Measurements from ENCODE around the gene MCCD1.

The MCCD1 gene

DNA sequence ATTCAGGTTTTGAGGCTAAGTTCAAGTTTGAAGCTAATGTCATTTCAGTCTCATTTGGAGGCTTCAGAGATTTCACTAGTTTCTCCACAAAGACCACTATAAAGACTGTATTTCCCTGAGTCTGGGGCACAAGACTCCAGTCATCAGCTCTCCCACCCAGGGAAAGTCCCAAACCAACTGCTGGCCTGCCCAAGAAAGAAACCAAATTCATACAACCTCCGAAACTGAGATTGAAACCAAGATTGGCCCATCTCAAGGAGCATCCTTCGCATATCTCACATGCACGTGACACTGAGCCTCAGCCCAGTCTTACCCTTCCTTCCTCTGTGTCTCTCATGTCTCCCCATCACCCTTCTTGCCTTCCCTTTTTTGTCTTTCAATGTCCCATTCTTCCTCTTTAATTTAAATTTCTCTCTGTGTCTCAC lies 39.8 kb downstream of the MCCD1 start:
- DNase-seq: peak in 1 of 56 donors; percentile 14

DNA sequence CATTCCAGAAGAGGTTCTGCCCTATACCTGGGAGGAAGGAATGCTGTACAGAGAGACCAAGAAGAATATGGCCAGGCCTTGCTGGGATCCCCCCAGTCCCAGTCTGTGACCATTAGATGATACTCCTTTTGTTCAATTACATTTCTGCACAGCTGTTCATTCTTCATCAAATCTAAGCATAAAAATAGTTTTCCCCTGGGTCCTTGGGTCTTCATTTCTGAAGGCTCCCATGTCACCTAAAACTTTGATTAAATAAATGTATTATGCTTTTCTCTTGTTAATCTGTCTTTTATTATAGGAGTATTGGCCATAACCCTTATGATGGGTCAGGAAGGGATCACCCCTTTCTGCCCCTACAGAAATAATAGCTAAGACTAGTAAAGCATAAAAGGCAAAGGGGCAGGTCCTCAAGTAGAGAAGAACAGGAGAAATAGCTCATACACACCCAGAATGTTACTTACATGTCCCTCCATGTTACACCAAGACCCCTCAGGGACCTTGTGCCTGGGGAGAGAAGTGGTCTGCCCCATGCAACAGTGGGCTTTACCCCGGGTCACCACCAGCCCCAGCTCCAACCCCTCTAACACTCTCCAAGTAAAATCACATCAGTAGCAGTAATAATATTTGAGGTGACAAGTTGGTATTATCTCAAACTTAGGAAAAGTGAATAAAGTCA lies 41.2 kb downstream of the MCCD1 start:
- no peak for DNase-seq

DNA sequence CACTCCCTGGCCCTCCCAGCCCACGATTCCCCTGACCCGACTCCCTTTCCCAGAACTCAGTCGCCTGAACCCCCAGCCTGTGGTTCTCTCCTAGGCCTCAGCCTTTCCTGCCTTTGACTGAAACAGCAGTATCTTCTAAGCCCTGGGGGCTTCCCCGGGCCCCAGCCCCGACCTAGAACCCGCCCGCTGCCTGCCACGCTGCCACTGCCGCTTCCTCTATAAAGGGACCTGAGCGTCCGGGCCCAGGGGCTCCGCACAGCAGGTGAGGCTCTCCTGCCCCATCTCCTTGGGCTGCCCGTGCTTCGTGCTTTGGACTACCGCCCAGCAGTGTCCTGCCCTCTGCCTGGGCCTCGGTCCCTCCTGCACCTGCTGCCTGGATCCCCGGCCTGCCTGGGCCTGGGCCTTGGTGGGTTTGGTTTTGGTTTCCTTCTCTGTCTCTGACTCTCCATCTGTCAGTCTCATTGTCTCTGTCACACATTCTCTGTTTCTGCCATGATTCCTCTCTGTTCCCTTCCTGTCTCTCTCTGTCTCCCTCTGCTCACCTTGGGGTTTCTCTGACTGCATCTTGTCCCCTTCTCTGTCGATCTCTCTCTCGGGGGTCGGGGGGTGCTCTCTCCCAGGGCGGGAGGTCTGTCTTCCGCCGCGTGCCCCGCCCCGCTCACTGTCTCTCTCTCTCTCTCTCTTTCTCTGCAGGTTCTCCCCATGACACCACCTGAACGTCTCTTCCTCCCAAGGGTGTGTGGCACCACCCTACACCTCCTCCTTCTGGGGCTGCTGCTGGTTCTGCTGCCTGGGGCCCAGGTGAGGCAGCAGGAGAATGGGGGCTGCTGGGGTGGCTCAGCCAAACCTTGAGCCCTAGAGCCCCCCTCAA lies 43.5 kb downstream of the MCCD1 start, which contains the start of gene LTA:
TSS of gene LTA (plus strand) at position 249 of the 871 bp plus-strand sequence. CDS start at position 703, 454 bp downstream.
- DNase-seq: no peak

DNA sequence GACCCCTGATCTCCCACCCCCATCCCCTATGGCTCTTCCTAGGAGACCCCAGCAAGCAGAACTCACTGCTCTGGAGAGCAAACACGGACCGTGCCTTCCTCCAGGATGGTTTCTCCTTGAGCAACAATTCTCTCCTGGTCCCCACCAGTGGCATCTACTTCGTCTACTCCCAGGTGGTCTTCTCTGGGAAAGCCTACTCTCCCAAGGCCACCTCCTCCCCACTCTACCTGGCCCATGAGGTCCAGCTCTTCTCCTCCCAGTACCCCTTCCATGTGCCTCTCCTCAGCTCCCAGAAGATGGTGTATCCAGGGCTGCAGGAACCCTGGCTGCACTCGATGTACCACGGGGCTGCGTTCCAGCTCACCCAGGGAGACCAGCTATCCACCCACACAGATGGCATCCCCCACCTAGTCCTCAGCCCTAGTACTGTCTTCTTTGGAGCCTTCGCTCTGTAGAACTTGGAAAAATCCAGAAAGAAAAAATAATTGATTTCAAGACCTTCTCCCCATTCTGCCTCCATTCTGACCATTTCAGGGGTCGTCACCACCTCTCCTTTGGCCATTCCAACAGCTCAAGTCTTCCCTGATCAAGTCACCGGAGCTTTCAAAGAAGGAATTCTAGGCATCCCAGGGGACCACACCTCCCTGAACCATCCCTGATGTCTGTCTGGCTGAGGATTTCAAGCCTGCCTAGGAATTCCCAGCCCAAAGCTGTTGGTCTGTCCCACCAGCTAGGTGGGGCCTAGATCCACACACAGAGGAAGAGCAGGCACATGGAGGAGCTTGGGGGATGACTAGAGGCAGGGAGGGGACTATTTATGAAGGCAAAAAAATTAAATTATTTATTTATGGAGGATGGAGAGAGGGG lies 44.7 kb downstream of the MCCD1 start:
- DNase-seq: no peak

DNA sequence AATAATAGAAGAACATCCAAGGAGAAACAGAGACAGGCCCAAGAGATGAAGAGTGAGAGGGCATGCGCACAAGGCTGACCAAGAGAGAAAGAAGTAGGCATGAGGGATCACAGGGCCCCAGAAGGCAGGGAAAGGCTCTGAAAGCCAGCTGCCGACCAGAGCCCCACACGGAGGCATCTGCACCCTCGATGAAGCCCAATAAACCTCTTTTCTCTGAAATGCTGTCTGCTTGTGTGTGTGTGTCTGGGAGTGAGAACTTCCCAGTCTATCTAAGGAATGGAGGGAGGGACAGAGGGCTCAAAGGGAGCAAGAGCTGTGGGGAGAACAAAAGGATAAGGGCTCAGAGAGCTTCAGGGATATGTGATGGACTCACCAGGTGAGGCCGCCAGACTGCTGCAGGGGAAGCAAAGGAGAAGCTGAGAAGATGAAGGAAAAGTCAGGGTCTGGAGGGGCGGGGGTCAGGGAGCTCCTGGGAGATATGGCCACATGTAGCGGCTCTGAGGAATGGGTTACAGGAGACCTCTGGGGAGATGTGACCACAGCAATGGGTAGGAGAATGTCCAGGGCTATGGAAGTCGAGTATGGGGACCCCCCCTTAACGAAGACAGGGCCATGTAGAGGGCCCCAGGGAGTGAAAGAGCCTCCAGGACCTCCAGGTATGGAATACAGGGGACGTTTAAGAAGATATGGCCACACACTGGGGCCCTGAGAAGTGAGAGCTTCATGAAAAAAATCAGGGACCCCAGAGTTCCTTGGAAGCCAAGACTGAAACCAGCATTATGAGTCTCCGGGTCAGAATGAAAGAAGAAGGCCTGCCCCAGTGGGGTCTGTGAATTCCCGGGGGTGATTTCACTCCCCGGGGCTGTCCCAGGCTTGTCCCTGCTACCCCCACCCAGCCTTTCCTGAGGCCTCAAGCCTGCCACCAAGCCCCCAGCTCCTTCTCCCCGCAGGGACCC lies 45.6 kb downstream of the MCCD1 start:
- no peak for DNase-seq

DNA sequence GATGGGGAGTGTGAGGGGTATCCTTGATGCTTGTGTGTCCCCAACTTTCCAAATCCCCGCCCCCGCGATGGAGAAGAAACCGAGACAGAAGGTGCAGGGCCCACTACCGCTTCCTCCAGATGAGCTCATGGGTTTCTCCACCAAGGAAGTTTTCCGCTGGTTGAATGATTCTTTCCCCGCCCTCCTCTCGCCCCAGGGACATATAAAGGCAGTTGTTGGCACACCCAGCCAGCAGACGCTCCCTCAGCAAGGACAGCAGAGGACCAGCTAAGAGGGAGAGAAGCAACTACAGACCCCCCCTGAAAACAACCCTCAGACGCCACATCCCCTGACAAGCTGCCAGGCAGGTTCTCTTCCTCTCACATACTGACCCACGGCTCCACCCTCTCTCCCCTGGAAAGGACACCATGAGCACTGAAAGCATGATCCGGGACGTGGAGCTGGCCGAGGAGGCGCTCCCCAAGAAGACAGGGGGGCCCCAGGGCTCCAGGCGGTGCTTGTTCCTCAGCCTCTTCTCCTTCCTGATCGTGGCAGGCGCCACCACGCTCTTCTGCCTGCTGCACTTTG lies 46.7 kb downstream of the MCCD1 start, which contains the start of gene TNF:
TSS of gene TNF (plus strand) at position 231 of the 567 bp plus-strand sequence. CDS start at position 408, 177 bp downstream.
- DNase-seq: peak in 12 of 56 donors; percentile 5 to 44 (median 22)

DNA sequence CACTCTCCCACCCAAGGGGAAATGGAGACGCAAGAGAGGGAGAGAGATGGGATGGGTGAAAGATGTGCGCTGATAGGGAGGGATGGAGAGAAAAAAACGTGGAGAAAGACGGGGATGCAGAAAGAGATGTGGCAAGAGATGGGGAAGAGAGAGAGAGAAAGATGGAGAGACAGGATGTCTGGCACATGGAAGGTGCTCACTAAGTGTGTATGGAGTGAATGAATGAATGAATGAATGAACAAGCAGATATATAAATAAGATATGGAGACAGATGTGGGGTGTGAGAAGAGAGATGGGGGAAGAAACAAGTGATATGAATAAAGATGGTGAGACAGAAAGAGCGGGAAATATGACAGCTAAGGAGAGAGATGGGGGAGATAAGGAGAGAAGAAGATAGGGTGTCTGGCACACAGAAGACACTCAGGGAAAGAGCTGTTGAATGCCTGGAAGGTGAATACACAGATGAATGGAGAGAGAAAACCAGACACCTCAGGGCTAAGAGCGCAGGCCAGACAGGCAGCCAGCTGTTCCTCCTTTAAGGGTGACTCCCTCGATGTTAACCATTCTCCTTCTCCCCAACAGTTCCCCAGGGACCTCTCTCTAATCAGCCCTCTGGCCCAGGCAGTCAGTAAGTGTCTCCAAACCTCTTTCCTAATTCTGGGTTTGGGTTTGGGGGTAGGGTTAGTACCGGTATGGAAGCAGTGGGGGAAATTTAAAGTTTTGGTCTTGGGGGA lies 47.4 kb downstream of the MCCD1 start:
- no peak for DNase-seq

DNA sequence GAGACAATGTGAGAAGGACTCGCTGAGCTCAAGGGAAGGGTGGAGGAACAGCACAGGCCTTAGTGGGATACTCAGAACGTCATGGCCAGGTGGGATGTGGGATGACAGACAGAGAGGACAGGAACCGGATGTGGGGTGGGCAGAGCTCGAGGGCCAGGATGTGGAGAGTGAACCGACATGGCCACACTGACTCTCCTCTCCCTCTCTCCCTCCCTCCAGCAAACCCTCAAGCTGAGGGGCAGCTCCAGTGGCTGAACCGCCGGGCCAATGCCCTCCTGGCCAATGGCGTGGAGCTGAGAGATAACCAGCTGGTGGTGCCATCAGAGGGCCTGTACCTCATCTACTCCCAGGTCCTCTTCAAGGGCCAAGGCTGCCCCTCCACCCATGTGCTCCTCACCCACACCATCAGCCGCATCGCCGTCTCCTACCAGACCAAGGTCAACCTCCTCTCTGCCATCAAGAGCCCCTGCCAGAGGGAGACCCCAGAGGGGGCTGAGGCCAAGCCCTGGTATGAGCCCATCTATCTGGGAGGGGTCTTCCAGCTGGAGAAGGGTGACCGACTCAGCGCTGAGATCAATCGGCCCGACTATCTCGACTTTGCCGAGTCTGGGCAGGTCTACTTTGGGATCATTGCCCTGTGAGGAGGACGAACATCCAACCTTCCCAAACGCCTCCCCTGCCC lies 48.3 kb downstream of the MCCD1 start:
- no peak for DNase-seq

DNA sequence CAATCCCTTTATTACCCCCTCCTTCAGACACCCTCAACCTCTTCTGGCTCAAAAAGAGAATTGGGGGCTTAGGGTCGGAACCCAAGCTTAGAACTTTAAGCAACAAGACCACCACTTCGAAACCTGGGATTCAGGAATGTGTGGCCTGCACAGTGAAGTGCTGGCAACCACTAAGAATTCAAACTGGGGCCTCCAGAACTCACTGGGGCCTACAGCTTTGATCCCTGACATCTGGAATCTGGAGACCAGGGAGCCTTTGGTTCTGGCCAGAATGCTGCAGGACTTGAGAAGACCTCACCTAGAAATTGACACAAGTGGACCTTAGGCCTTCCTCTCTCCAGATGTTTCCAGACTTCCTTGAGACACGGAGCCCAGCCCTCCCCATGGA lies 48.8 kb downstream of the MCCD1 start:
- no peak for DNase-seq

DNA sequence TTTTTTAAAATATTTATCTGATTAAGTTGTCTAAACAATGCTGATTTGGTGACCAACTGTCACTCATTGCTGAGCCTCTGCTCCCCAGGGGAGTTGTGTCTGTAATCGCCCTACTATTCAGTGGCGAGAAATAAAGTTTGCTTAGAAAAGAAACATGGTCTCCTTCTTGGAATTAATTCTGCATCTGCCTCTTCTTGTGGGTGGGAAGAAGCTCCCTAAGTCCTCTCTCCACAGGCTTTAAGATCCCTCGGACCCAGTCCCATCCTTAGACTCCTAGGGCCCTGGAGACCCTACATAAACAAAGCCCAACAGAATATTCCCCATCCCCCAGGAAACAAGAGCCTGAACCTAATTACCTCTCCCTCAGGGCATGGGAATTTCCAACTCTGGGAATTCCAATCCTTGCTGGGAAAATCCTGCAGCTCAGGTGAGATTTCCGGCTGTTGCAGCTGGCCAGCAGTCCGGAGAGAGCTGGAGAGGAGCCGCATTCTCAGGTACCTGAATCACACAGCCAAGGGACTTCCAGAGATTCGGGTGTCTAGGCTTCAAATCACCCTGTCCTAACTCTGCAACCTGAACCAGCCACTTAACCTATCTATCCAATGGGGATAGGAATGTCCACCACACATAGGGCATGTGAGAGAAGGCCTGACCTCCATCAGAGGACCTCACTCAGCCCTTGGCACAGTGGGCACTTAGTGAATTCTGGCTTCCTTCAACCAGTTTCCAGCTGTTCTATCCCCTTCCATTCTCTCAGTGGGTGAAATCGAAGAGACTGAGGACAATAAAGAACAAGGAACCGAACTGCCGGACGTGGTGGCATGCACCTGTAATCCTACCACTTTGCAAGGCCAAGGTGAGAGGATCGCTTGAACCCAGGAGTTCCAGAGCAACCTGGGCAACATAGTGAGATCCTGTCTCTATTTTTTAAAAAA lies 49.7 kb downstream of the MCCD1 start:
- DNase-seq: no peak

DNA sequence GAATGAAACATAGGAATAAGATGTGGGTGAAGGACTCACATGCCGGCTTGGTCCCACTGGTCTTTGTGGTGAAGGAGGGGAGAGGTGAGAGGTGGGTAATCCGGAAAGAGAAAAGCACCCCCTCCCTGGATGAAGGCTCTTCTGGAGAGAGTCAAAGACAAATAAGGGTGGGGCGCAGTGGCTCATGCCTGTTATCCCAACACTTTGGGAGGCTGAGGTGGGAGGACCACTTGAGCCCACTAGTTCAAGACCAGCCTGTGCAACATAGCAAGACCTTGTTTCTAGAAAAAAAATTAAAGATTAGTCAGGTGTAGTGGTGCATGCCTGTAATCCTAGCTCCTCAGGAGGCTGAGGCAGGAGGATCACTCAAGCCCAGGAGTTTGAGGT lies 50.4 kb downstream of the MCCD1 start:
- DNase-seq: no peak
